Epidermal melanocyte (primary cell): Measurements from ENCODE around the gene ACTL10.

Source experiments
- DNase-seq: peaks from one replicate; pipeline ENCODE4 v3.0.0; 2011; ENCODE audit warnings: low spot score; ENCODE audit not compliant: insufficient read length

ACTL10 gene

GRCh38 chr20:33648396-33649004 lies 18.2 kb upstream of the ACTL10 start:
- no peak for DNase-seq

GRCh38 chr20:33649201-33649681 lies 17.5 kb upstream of the ACTL10 start:
- no peak for DNase-seq

GRCh38 chr20:33650111-33650752 lies 16.5 kb upstream of the ACTL10 start:
- DNase-seq = no peak

- DNase-seq = no peak
Observed at GRCh38 chr20:33650753-33651561, 15.8 kb upstream of the ACTL10 start.

- DNase-seq = no peak
Observed at GRCh38 chr20:33651562-33652048, 15.1 kb upstream of the ACTL10 start.

GRCh38 chr20:33653218-33653899 lies 13.4 kb upstream of the ACTL10 start:
- peak; percentile 86 for DNase-seq

- no peak for DNase-seq
Observed at GRCh38 chr20:33653900-33654596, 12.7 kb upstream of the ACTL10 start.

- no peak for DNase-seq
Observed at GRCh38 chr20:33654680-33655161, 12.0 kb upstream of the ACTL10 start.

- DNase-seq = no peak
Observed at GRCh38 chr20:33655164-33655563, 11.6 kb upstream of the ACTL10 start.

GRCh38 chr20:33656010-33656782 lies 10.5 kb upstream of the ACTL10 start:
- no peak for DNase-seq

- DNase-seq = no peak
Observed at GRCh38 chr20:33656783-33657703, 9.7 kb upstream of the ACTL10 start.

GRCh38 chr20:33657704-33658095 lies 9.0 kb upstream of the ACTL10 start:
- DNase-seq = no peak

GRCh38 chr20:33658510-33658909 lies 8.2 kb upstream of the ACTL10 start:
- DNase-seq = no peak

- no peak for DNase-seq
Observed at GRCh38 chr20:33658929-33659328, 7.8 kb upstream of the ACTL10 start.

GRCh38 chr20:33659341-33660034 lies 7.3 kb upstream of the ACTL10 start:
- DNase-seq = no peak

- DNase-seq = no peak
Observed at GRCh38 chr20:33660035-33660684, 6.6 kb upstream of the ACTL10 start.

GRCh38 chr20:33660685-33661058 lies 6.1 kb upstream of the ACTL10 start:
- DNase-seq = no peak

- no peak for DNase-seq
Observed at GRCh38 chr20:33662172-33662571, 4.6 kb upstream of the ACTL10 start, which contains the start of gene C20orf144. Gene C20orf144, plus strand, starts transcription at chr20:33662327. Its CDS starts 19 bp downstream, at chr20:33662346.
